GM19328 (cell line): ENCODE results near the gene CHST9.
"Not testable (repeated sequence)": the region's sequence is repeated elsewhere in the genome, so short reads cannot be mapped to it uniquely, and the experiment has no call there.

Experiments
- ATAC-seq: cut with Tn5 transposase; IDR thresholded peaks from one replicate; pipeline ENCODE4 v1.9.1; 2021; ENCODE audit warnings: mild to moderate bottlenecking, moderate library complexity; ENCODE audit not compliant: unreplicated experiment

Gene CHST9

GRCh38 chr18:26943906-26944305 is 241.2 kb downstream of the CHST9 start:
- no peak for ATAC-seq

GRCh38 chr18:26941584-26941983 is 243.5 kb downstream of the CHST9 start:
- no peak for ATAC-seq

- ATAC-seq = no peak
Observed at GRCh38 chr18:26940744-26941398, 244.2 kb downstream of the CHST9 start.

GRCh38 chr18:26931659-26932058 is 253.4 kb downstream of the CHST9 start:
- ATAC-seq = no peak

GRCh38 chr18:26930630-26931029 is 254.5 kb downstream of the CHST9 start:
- ATAC-seq = no peak

GRCh38 chr18:26928670-26929313 is 256.3 kb downstream of the CHST9 start:
- no peak for ATAC-seq

- ATAC-seq = not testable (repeated sequence)
Observed at GRCh38 chr18:26927822-26928221, 257.3 kb downstream of the CHST9 start.

- ATAC-seq = no peak
Observed at GRCh38 chr18:26926066-26926675, 258.9 kb downstream of the CHST9 start.

- no peak for ATAC-seq
Observed at GRCh38 chr18:26925313-26925712, 259.8 kb downstream of the CHST9 start.

- ATAC-seq = no peak
Observed at GRCh38 chr18:26922313-26922712, 262.8 kb downstream of the CHST9 start.

GRCh38 chr18:26920644-26921043 is 264.5 kb downstream of the CHST9 start:
- ATAC-seq = no peak

- no peak for ATAC-seq
Observed at GRCh38 chr18:26919627-26920026, 265.5 kb downstream of the CHST9 start.

GRCh38 chr18:26919201-26919600 is 265.9 kb downstream of the CHST9 start:
- no peak for ATAC-seq

GRCh38 chr18:26911840-26912239 is 273.3 kb downstream of the CHST9 start:
- no peak for ATAC-seq

- no peak for ATAC-seq
Observed at GRCh38 chr18:26909599-26910290, 275.4 kb downstream of the CHST9 start.

GRCh38 chr18:26908906-26909305 is 276.2 kb downstream of the CHST9 start:
- no peak for ATAC-seq

- no peak for ATAC-seq
Observed at GRCh38 chr18:26902291-26902690, 282.8 kb downstream of the CHST9 start.

GRCh38 chr18:26901020-26901419 is 284.1 kb downstream of the CHST9 start:
- no peak for ATAC-seq

GRCh38 chr18:26894426-26894825 is 290.7 kb downstream of the CHST9 start:
- ATAC-seq = no peak

GRCh38 chr18:26893996-26894395 is 291.1 kb downstream of the CHST9 start:
- no peak for ATAC-seq

GRCh38 chr18:26888259-26888658 is 296.8 kb downstream of the CHST9 start:
- no peak for ATAC-seq
